Nephron progenitor cell (in vitro differentiated cells): ENCODE results near the gene MACROD2.

Experiments
- DNase-seq: peaks from one replicate; pipeline ENCODE4 v3.0.0; 2021
- H3K27ac Mint-ChIP-seq: 2 replicates; pipeline ENCODE4 v1.8.0; 2021; ENCODE audit warnings: mild to moderate bottlenecking, moderate library complexity, mixed read lengths
- H3K27me3 Mint-ChIP-seq: 2 replicates; pipeline ENCODE4 v1.8.0; 2021; ENCODE audit warnings: mild to moderate bottlenecking, low read depth, mixed read lengths; ENCODE audit not compliant: poor library complexity
- H3K36me3 Mint-ChIP-seq: 2 replicates; pipeline ENCODE4 v1.8.0; 2021; ENCODE audit warnings: low read depth, mixed read lengths
- H3K4me1 Mint-ChIP-seq: 2 replicates; pipeline ENCODE4 v1.8.0; 2021; ENCODE audit warnings: mixed read lengths
- H3K4me3 Mint-ChIP-seq: 2 replicates; pipeline ENCODE4 v1.8.0; 2021; ENCODE audit warnings: mild to moderate bottlenecking, moderate library complexity, mixed read lengths
- H3K9me3 Mint-ChIP-seq: 2 replicates; pipeline ENCODE4 v1.8.0; 2021; ENCODE audit warnings: mild to moderate bottlenecking, moderate library complexity, mixed read lengths
- CTCF ChIP-seq: fragments of 200-600 bp; sonication (generic); IDR thresholded peaks from 2 replicates; pipeline ENCODE4 v1.5.0; 2021; ENCODE audit warnings: antibody characterized with exemption

MACROD2 gene

GRCh38 chr20:15455279-15455678 lies 1460.0 kb downstream of the MACROD2 start:
- Mint-ChIP-seq H3K4me3 (no peak overlapping the region), H3K4me1 (peaks cover 34% of the 10 kb centered on the region), H3K36me3 (no peaks in the 10 kb centered on the region), H3K27ac (no peak overlapping the region), H3K9me3 (no peaks in the 10 kb centered on the region), H3K27me3 (peaks cover 3% of the 10 kb centered on the region)
- no peak for TF ChIP-seq CTCF
- DNase-seq = no peak

- TF ChIP-seq CTCF = no peak
- Mint-ChIP-seq H3K4me3 (no peak overlapping the region), H3K9me3 (peaks cover 3% of the 10 kb centered on the region), H3K27ac (no peak overlapping the region), H3K4me1 (peaks cover 9% of the 10 kb centered on the region), H3K27me3 (peaks cover 3% of the 10 kb centered on the region), H3K36me3 (no peaks in the 10 kb centered on the region)
- DNase-seq = no peak
These were observed 1466.6 kb downstream of the MACROD2 start for GRCh38 chr20:15461938-15462337.

GRCh38 chr20:15475483-15475882 lies 1480.2 kb downstream of the MACROD2 start:
- Mint-ChIP-seq H3K9me3 (peaks cover 3% of the 10 kb centered on the region), H3K27me3 (no peaks in the 10 kb centered on the region), H3K36me3 (no peaks in the 10 kb centered on the region), H3K4me3 (no peak overlapping the region), H3K4me1 (peaks cover 15% of the 10 kb centered on the region), H3K27ac (no peak overlapping the region)
- no peak for TF ChIP-seq CTCF
- DNase-seq = peak; percentile 17

GRCh38 chr20:15476186-15476585 lies 1480.9 kb downstream of the MACROD2 start:
- no peak overlapping the region for H3K4me3 Mint-ChIP-seq
- peaks cover 3% of the 10 kb centered on the region for H3K9me3 Mint-ChIP-seq
- H3K36me3 Mint-ChIP-seq = no peaks in the 10 kb centered on the region
- TF ChIP-seq CTCF = no peak
- peaks cover 20% of the 10 kb centered on the region for H3K4me1 Mint-ChIP-seq
- no peaks in the 10 kb centered on the region for H3K27me3 Mint-ChIP-seq
- no peak overlapping the region for H3K27ac Mint-ChIP-seq
- no peak for DNase-seq

GRCh38 chr20:15476781-15477180 lies 1481.5 kb downstream of the MACROD2 start:
- peaks cover 3% of the 10 kb centered on the region for H3K9me3 Mint-ChIP-seq
- no peaks in the 10 kb centered on the region for H3K27me3 Mint-ChIP-seq
- no peaks in the 10 kb centered on the region for H3K36me3 Mint-ChIP-seq
- no peak for DNase-seq
- H3K27ac Mint-ChIP-seq = no peak overlapping the region
- H3K4me3 Mint-ChIP-seq = no peak overlapping the region
- peaks cover 20% of the 10 kb centered on the region for H3K4me1 Mint-ChIP-seq
- TF ChIP-seq CTCF = no peak

GRCh38 chr20:15482525-15482924 lies 1487.2 kb downstream of the MACROD2 start:
- no peak for DNase-seq
- H3K4me1 Mint-ChIP-seq = peaks cover 12% of the 10 kb centered on the region
- no peak overlapping the region for H3K27ac Mint-ChIP-seq
- TF ChIP-seq CTCF = no peak
- no peaks in the 10 kb centered on the region for H3K27me3 Mint-ChIP-seq
- H3K4me3 Mint-ChIP-seq = no peak overlapping the region
- H3K9me3 Mint-ChIP-seq = peaks cover 3% of the 10 kb centered on the region
- no peaks in the 10 kb centered on the region for H3K36me3 Mint-ChIP-seq
